GM18870 (cell line): ENCODE measurements around the gene HDDC3.

Experiments
- ATAC-seq: cut with Tn5 transposase; IDR thresholded peaks from one replicate; pipeline ENCODE4 v1.9.1; 2021; ENCODE audit warnings: moderate library complexity; ENCODE audit not compliant: unreplicated experiment

HDDC3 gene

DNA sequence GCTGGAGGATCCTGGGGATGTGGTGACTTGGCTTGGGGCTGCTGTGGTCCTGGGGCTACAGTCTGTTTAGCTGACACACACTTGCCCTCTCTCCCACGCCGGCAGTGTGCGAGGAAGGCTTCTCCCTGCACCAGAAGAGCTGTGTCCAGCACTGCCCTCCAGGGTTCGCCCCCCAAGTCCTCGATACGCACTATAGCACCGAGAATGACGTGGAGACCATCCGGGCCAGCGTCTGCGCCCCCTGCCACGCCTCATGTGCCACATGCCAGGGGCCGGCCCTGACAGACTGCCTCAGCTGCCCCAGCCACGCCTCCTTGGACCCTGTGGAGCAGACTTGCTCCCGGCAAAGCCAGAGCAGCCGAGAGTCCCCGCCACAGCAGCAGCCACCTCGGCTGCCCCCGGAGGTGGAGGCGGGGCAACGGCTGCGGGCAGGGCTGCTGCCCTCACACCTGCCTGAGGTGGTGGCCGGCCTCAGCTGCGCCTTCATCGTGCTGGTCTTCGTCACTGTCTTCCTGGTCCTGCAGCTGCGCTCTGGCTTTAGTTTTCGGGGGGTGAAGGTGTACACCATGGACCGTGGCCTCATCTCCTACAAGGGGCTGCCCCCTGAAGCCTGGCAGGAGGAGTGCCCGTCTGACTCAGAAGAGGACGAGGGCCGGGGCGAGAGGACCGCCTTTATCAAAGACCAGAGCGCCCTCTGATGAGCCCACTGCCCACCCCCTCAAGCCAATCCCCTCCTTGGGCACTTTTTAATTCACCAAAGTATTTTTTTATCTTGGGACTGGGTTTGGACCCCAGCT, 51.0 kb downstream of the HDDC3 start:
- ATAC-seq = no peak

DNA sequence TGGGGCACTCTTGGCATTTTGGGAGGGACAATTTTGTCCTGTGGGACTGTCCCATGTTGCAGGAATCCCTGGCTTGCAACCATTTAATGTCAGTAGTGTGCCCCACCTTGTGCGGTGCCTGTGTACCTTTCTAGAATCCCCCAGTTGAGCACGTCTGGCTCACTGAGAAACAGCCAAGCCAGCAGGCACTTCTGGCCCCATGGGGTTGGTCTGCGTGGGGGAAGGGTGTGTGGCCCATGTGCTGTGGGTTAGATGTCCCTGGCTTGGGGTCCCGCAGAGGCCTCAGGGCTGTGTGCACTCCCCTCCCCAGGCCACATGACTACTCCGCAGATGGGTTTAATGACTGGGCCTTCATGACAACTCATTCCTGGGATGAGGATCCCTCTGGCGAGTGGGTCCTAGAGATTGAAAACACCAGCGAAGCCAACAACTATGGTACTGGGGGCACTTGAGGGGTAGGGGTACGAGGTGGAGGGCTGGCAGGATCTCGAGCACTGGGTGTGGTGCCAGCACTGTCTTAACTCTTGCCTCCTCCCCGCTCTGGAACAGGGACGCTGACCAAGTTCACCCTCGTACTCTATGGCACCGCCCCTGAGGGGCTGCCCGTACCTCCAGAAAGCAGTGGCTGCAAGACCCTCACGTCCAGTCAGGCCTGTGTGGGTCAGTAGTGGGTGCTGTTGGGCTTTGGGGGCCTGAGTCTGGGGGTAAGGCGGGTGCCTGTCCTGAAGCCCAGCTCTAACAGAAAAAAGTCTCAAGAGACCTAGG, 51.8 kb downstream of the HDDC3 start:
- no peak for ATAC-seq
